Stomach (tissue), 4 donors: ENCODE measurements around the gene ASIC2.

Experiments
- CTCF ChIP-seq, 7 experiments: fragments of 450-650 bp in 4 of 7; fragments of 200-600 bp in 3 of 7; sonication (generic) in 3 of 7; IDR thresholded peaks; one replicate each; pipeline ENCODE4 v1.5.1; 2016 to 2019; ENCODE audit warnings: antibody characterized with exemption in 7 of 7, control low read depth in 2 of 7, mild to moderate bottlenecking in 1 of 7
- POLR2AphosphoS5 ChIP-seq, 3 donors: sonication (generic); formaldehyde crosslinking; IDR thresholded peaks; one replicate each; pipeline ENCODE4 v1.6.1; 2016; ENCODE audit warnings: antibody characterized with exemption in 3 of 3

GRCh38 chr17:33024688-33025486 is 268.2 kb downstream of the ASIC2 start:
- TF ChIP-seq POLR2AphosphoS5 (IDR thresholded peaks at IDR 0.05) (no peak), CTCF (IDR thresholded peaks at IDR 0.05) (no peak)
